GM06990 (cell line): ENCODE results near the gene BTF3.
"Not testable (repeated sequence)": the region's sequence is repeated elsewhere in the genome, so short reads cannot be mapped to it uniquely, and the experiment has no call there.

Source experiments
- DNase-seq: peaks from one replicate; pipeline ENCODE4 v3.0.0-alpha.2; 2011; ENCODE audit not compliant: insufficient read length; ENCODE audit errors: extremely low read depth
- H3K27me3 ChIP-seq: replicated peaks from 2 replicates; pipeline ENCODE4 v1.6.0; 2011; ENCODE audit warnings: low read length; ENCODE audit not compliant: control insufficient read depth, insufficient read depth
- H3K36me3 ChIP-seq: 2 replicates; pipeline ENCODE4 v1.5.1; 2011; ENCODE audit warnings: low read length; ENCODE audit not compliant: control insufficient read depth, insufficient read depth
- H3K4me3 ChIP-seq: replicated peaks from 2 replicates; pipeline ENCODE4 v1.5.1; 2011; ENCODE audit warnings: low read depth, mild to moderate bottlenecking, control low read depth, low read length
- CTCF ChIP-seq: IDR thresholded peaks from 2 replicates; pipeline ENCODE4 v1.5.1; 2011; ENCODE audit warnings: low read length, control low read depth, mild to moderate bottlenecking, inconsistent platforms; ENCODE audit not compliant: insufficient read depth, poor library complexity, severe bottlenecking

Gene BTF3

DNA sequence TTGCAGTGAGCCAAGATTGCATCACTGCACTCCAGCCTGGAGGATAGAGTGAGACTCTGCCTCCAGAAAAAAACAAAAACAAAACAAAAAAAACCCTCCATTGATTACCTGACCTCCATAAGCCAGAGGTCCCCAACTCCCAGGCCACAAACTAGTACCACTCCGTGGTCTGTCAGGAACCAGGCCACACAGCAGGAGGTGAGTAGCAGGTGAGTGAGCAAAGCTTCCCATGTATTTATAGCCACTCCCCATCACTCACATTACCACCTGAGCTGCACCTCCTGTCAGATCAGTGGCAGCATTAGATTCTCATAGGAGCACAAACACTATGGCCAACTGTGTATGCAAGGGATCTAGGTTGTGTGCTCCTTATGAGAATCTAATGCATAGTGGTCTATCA is 13.7 kb upstream of the BTF3 start:
- Histone ChIP-seq H3K4me3 (no peak overlapping the region), H3K27me3 (no peaks in the 10 kb centered on the region; the same call in 1 of the 2 replicates), H3K36me3 (no peaks in the 10 kb centered on the region)
- no peak for TF ChIP-seq CTCF
- no peak for DNase-seq

DNA sequence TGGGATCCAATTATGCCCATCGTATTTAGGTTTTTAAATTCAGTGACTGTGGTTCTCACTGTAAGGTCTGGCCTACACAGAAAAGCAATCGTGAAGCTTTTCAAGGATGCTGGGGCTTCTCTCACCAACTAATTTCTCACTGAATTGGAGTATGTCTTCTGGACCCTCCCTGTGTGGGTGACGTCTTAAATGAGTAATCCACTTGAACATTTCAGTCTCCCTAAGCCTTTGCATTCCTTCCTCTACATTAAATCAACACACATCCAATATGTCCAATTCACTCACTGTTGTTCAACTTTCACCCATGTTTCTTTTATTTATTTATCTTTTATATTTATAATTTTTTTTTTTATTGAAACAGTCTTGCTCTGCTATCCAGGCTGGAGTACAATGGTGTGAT is 12.5 kb upstream of the BTF3 start:
- DNase-seq = no peak
- TF ChIP-seq CTCF = no peak
- no peak overlapping the region for H3K4me3 ChIP-seq
- H3K36me3 ChIP-seq = no peaks in the 10 kb centered on the region
- no peaks in the 10 kb centered on the region; the same call in 1 of the 2 replicates for H3K27me3 ChIP-seq

DNA sequence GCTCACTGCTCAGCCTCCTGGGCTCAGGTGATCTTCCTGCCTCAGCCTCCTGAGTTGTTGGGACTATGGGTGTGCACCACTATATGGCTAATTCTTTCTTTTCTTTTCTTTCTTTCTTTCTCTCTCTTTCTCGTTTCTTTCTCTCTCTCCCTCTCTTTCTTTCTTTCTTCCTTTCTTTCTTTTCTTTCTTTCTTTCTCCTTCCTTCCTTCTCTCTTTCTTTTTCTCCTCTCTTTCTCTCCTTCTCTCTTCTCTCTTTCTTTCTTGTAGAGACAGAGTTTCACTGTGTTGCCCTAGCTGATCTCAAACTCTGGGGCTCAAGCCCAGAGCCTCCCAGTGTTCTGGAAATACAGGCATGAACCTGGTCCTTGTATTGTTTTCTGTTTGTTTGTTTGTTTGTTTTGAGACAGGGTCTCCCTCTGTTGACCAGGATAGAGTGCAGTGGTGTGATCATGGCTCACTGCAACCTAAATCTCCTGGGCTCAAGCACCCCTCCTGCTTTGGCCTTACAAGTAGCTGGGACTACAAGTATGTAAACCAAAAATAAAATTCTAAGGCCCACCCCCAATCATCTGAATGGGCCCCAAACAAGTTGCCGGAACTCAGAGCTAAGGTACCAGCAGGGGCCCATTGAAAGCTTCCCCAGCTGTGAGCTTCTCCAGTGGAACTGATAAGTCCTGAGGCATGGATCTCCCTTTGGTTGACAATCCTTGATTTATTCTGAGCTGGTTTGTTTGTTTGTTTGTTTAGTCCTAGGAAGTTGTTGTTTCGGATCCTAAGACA is 11.9 kb upstream of the BTF3 start:
- TF ChIP-seq CTCF = no peak
- Histone ChIP-seq H3K27me3 (no peaks in the 10 kb centered on the region; the same call in 1 of the 2 replicates), H3K36me3 (no peaks in the 10 kb centered on the region), H3K4me3 (no peak overlapping the region)
- DNase-seq = no peak

DNA sequence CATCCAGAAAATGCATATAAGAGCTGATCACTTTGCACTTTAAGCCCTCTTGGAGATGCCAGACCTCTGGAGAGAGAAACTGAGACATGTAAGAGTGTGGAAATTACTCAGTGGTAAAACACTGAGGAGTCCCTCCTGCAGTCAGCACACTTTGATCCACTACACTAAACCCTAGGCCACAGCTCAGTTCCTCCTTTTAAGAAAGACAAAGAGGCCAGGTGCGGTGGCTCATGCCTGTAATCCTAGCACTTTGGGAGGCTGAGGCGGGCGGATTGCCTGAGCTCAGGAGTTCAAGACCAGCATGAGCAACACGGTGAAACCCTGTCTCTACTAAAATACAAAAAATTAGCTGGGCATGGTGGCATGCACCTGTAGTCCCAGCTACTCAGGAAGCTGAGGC is 11.0 kb upstream of the BTF3 start:
- DNase-seq, H3K36me3 ChIP-seq, H3K4me3 ChIP-seq, H3K27me3 ChIP-seq: not testable (repeated sequence)

GRCh38 chr5:73487815-73488214 is 10.4 kb upstream of the BTF3 start:
- Histone ChIP-seq H3K27me3 (no peaks in the 10 kb centered on the region), H3K36me3 (no peaks in the 10 kb centered on the region), H3K4me3 (no peak overlapping the region)
- no peak for TF ChIP-seq CTCF
- DNase-seq = no peak

- no peaks in the 10 kb centered on the region for H3K36me3 ChIP-seq
- H3K4me3 ChIP-seq = no peak overlapping the region
- no peaks in the 10 kb centered on the region for H3K27me3 ChIP-seq
- TF ChIP-seq CTCF = no peak
- no peak for DNase-seq
Observed at GRCh38 chr5:73488806-73489205, 9.4 kb upstream of the BTF3 start.
